Measurements from ENCODE around the gene NLRP3. TPM values are rescaled to one million over a fixed set of nuclear protein-coding genes. Genes with fewer than 3 reads are reported as not detected.

NLRP3 gene
- total and polyA plus RNA-seq, 2 of the 13 experiments (the other 11 are each of a cell fraction or from before 2014, with no cell fraction given) = not detected

DNA sequence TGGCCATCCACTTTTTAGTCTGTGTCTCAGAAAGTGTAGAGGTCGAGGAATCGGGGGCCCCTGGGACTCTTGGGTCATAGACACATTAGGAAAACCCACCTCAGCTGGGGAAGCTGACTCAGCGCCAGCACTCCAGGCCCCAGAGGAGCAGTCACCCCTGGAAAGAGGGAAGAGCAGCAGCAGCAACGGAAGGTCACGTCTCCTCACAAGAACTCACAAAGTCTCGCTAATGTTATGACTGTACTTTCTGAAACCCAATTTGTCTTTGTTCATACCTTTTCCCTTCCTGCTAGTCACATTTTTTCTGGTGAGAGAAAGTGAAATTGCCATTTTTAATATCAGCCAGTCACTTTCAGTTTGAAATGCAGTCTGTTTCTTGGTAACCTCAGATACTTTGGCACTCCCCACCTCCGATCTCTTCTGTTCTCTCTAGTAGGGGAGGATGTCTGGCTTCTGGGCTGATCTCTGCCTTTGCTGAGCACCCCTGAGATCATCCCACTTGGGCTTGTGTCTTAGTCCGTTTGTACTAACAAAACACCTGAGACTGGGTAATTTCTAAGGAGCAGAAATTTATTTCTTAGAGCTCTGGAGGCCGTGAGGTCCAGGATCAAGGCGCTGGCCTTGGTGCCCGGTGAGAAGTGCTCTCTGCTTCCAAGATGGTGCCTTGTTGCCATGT, 6.0 kb upstream of the NLRP3 start:
- no peak for DNase-seq (ENCODE audit: low spot score)
- WGBS (ENCODE audit: low lambda C conversion rate) = 14% methylated on average over 11 of the region's 11 CpGs
- POLR2A ChIA-PET = no interaction called here
- H3K36me3 ChIP-seq (replicated peaks in 1 of 2; ENCODE audit: control insufficient read depth in 1 of 2, insufficient read depth in 2 of 2, low read length in 2 of 2) = no peaks in the 10 kb centered on the region
- no peak overlapping the region for H3K4me3 ChIP-seq (replicated peaks in 1 of 3; ENCODE audit: insufficient read depth in 1 of 3, low read depth in 2 of 3, low read length in 3 of 3)
- no peak overlapping the region for H3K9ac ChIP-seq (ENCODE audit: insufficient read depth, low read depth, low read length)
- no peak for ATAC-seq
- in situ Hi-C loops (cut with HindIII; ENCODE audit: extremely low pct_ligation_motif_present, low pct_unique_long_range_greater_than_20kb) (no loop called here), intact Hi-C loops (cut with micrococcal nuclease; ENCODE audit: unreplicated experiment) (no loop called here)
- BruUV-seq (replicated peaks) = no TSS peak
- no peak overlapping the region for H3K27ac ChIP-seq (ENCODE audit: extremely low read length, insufficient read depth, low read length)
- CTCF ChIA-PET (ENCODE audit: low intra/inter-chr PET ratio, low total read pairs) = no interaction called here
- H3K9me3 ChIP-seq (ENCODE audit: low read length) = no peaks in the 10 kb centered on the region
- no peak overlapping the region for H3K4me2 ChIP-seq (ENCODE audit: low read depth, low read length)
- no peak for FAIRE-seq
- H3K79me2 ChIP-seq (ENCODE audit: insufficient read depth, low read length) = no peaks in the 10 kb centered on the region
- H2AFZ ChIP-seq (ENCODE audit: low read length) = no peak overlapping the region
- H3K27me3 ChIP-seq (ENCODE audit: control insufficient read depth in 1 of 2, insufficient read depth in 2 of 2, low read length in 2 of 2) = peaks cover 0 to 13% of the 10 kb centered on the region in 2 experiments; a peak in 1 of 5 replicates
- no peaks in the 10 kb centered on the region for H3K4me1 ChIP-seq (ENCODE audit: insufficient read depth, low read length)
- H4K20me1 ChIP-seq (ENCODE audit: insufficient read depth, low read length) = no peaks in the 10 kb centered on the region
- TF ChIP-seq, protein P1, sequence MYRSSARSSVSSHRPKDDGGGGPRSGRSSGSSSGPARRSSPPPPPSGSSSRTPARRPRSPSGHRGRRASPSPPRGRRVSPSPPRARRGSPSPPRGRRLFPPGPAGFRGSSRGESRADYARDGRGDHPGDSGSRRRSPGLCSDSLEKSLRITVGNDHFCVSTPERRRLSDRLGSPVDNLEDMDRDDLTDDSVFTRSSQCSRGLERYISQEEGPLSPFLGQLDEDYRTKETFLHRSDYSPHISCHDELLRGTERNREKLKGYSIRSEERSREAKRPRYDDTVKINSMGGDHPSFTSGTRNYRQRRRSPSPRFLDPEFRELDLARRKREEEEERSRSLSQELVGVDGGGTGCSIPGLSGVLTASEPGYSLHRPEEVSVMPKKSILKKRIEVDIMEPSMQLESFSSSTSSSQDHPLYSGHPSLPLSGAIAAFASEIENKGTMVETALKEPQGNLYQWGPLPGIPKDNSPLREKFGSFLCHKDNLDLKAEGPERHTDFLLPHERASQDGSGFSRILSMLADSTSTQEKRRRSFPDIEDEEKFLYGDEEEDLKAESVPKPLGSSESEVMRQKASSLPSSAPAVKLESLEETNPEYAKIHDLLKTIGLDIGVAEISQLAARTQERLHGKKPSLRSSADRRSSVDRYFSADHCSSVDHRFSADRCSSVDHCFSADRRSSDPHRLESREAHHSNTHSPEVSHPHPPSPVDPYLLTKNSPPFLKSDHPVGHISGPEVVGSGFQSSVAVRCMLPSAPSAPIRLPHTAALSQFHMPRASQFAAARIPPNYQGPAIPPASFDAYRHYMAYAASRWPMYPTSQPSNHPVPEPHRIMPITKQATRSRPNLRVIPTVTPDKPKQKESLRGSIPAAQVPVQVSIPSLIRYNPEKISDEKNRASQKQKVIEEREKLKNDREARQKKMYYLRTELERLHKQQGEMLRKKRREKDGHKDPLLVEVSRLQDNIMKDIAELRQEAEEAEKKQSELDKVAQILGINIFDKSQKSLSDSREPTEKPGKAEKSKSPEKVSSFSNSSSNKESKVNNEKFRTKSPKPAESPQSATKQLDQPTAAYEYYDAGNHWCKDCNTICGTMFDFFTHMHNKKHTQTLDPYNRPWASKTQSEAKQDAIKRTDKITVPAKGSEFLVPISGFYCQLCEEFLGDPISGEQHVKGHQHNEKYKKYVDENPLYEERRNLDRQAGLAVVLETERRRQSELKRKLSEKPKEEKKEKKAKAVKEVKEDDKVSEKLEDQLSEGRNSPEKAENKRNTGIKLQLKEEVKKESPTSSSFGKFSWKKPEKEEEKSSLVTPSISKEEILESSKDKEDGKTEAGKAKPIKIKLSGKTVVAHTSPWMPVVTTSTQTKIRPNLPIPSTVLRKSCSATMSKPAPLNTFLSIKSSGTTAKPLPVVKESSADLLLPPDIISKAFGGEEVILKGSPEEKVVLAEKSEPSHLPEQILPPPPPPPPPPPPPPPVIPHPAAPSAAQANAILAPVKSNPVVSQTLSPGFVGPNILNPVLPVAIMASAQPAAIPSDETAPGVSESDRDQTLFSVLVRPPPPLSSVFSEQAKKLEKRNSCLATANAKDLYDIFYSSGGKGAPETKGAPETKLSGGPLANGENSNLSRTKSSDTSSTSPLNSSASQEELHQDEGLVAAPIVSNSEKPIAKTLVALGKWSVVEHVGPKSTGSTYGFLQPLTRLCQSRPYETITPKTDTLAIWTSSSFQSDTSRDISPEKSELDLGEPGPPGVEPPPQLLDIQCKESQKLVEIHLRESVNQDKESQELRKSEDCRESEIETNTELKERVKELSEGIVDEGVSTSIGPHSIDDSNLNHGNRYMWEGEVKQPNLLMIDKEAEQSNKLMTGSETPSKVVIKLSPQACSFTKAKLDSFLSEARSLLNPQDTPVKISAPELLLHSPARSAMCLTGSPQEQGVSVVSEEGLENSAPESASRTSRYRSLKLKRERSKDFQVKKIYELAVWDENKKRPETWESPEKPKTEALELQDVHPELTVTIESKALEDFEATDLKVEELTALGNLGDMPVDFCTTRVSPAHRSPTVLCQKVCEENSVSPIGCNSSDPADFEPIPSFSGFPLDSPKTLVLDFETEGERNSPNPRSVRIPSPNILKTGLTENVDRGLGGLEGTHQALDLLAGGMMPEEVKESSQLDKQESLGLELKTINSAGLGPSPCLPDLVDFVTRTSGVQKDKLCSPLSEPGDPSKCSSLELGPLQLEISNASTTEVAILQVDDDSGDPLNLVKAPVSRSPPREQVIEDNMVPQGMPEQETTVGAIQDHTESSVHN (CRISPR knock-in tag; IDR thresholded peaks at IDR 0.05) = no peak
- TF ChIP-seq, protein P2, sequence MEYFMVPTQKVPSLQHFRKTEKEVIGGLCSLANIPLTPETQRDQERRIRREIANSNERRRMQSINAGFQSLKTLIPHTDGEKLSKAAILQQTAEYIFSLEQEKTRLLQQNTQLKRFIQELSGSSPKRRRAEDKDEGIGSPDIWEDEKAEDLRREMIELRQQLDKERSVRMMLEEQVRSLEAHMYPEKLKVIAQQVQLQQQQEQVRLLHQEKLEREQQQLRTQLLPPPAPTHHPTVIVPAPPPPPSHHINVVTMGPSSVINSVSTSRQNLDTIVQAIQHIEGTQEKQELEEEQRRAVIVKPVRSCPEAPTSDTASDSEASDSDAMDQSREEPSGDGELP (IDR thresholded peaks at IDR 0.05; ENCODE audit: borderline replicate concordance, low read depth) = no peak
- TF ChIP-seq FOXJ3 (CRISPR knock-in tag; IDR thresholded peaks at IDR 0.05; ENCODE audit: borderline replicate concordance) = no peak
- TF ChIP-seq ZNF549 (CRISPR knock-in tag; IDR thresholded peaks at IDR 0.05) = no peak
- no peak for TF ChIP-seq ONECUT2 (CRISPR knock-in tag; IDR thresholded peaks at IDR 0.05)
- TF ChIP-seq, protein P3, sequence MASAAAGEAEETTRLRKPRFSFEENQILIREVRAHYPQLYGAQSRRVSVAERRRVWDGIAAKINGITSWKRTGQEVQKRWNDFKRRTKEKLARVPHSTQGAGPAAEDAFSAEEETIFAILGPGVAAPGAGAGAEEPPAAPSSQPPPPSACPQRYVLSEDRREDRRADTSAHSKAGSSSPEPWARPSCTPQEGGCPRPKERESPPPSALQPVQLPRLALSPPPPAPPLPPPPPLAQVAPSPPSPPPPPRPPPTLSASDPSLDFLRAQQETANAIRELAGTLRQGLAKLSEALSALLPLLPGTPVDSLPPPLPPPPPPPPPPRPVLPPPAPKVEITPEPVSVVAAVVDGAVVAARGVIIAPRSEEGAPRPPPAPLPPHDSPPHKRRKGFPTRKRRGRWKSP (CRISPR knock-in tag; IDR thresholded peaks at IDR 0.05) = no peak
- TF ChIP-seq FOXK2 (IDR thresholded peaks at IDR 0.05) = no peak
- no peak for TF ChIP-seq SOX13 (IDR thresholded peaks at IDR 0.05)
- TF ChIP-seq SOX13 (CRISPR knock-in tag; conservative IDR thresholded peaks at IDR 0.05 in 1 of 2, IDR thresholded peaks at IDR 0.05 in 1 of 2) = no peak
- TF ChIP-seq NFE2 (CRISPR knock-in tag; IDR thresholded peaks at IDR 0.05) = no peak
- TF ChIP-seq ZMYM2 (CRISPR knock-in tag; IDR thresholded peaks at IDR 0.05) = no peak

Data from HepG2 (cell line).